Trophoblast cell (in vitro differentiated cells and primary cell): Measurements from ENCODE around the gene MZF1.

Experiments used
- DNase-seq, 2 donors: peaks; one replicate each; pipeline ENCODE4 v3.0.0-alpha.2; 2016
- H2AFZ ChIP-seq: 2 replicates; pipeline ENCODE4 v1.6.1; 2013; ENCODE audit warnings: low read length, moderate library complexity, mild to moderate bottlenecking; ENCODE audit not compliant: insufficient read depth, poor library complexity
- H2AK5ac ChIP-seq: 2 replicates; pipeline ENCODE4 v1.6.1; 2013; ENCODE audit warnings: mild to moderate bottlenecking, low read length
- H2BK120ac ChIP-seq: 2 replicates; pipeline ENCODE4 v1.6.1; 2013; ENCODE audit warnings: low read length, mild to moderate bottlenecking, moderate library complexity; ENCODE audit not compliant: insufficient read depth, poor library complexity
- H2BK12ac ChIP-seq: 2 replicates; pipeline ENCODE4 v1.6.1; 2013; ENCODE audit warnings: mild to moderate bottlenecking, low read length, moderate library complexity
- H2BK5ac ChIP-seq: 2 replicates; pipeline ENCODE4 v1.6.1; 2013; ENCODE audit warnings: low read length, low read depth, moderate library complexity, mild to moderate bottlenecking; ENCODE audit not compliant: poor library complexity
- H3K14ac ChIP-seq: 2 replicates; pipeline ENCODE4 v1.6.1; 2013; ENCODE audit warnings: mild to moderate bottlenecking, low read length
- H3K18ac ChIP-seq: 2 replicates; pipeline ENCODE4 v1.6.1; 2013; ENCODE audit warnings: mild to moderate bottlenecking, low read length
- H3K23ac ChIP-seq: 2 replicates; pipeline ENCODE4 v1.6.1; 2013; ENCODE audit warnings: low read length
- H3K27ac ChIP-seq: 2 replicates; pipeline ENCODE4 v1.5.1; 2013; ENCODE audit warnings: low read depth, mild to moderate bottlenecking, inconsistent platforms, low read length, moderate library complexity
- H3K27me3 ChIP-seq: 2 replicates; pipeline ENCODE4 v1.6.1; 2013; ENCODE audit warnings: inconsistent platforms, mild to moderate bottlenecking, low read length, moderate library complexity; ENCODE audit not compliant: insufficient read depth
- H3K36me3 ChIP-seq, 2 experiments: 1 replicate in 1 of 2; 2 replicates in 1 of 2; pipeline ENCODE4 v1.6.1; 2013; ENCODE audit warnings: low read length in 2 of 2, mild to moderate bottlenecking in 2 of 2, moderate library complexity in 1 of 2; ENCODE audit not compliant: insufficient read depth in 2 of 2, control insufficient read depth in 1 of 2
- H3K4ac ChIP-seq: 2 replicates; pipeline ENCODE4 v1.6.1; 2013; ENCODE audit warnings: low read depth, mild to moderate bottlenecking, low read length, moderate library complexity
- H3K4me1 ChIP-seq, 2 experiments: 1 replicate in 1 of 2; 2 replicates in 1 of 2; pipeline ENCODE4 v1.6.1; 2013; ENCODE audit warnings: low read length in 2 of 2, mild to moderate bottlenecking in 2 of 2, moderate library complexity in 1 of 2; ENCODE audit not compliant: insufficient read depth in 2 of 2, control insufficient read depth in 1 of 2
- H3K4me2 ChIP-seq: 2 replicates; pipeline ENCODE4 v1.6.1; 2013; ENCODE audit warnings: inconsistent platforms, mild to moderate bottlenecking, low read length, moderate library complexity
- H3K4me3 ChIP-seq: 2 replicates; pipeline ENCODE4 v1.5.1; 2013; ENCODE audit warnings: mild to moderate bottlenecking, low read depth, low read length, inconsistent platforms
- H3K79me1 ChIP-seq: one replicate; pipeline ENCODE4 v1.6.1; 2013; ENCODE audit warnings: low read length
- H3K79me2 ChIP-seq: 2 replicates; pipeline ENCODE4 v1.6.1; 2013; ENCODE audit warnings: low read length, mild to moderate bottlenecking; ENCODE audit not compliant: control insufficient read depth, insufficient read depth, poor library complexity
- H3K9ac ChIP-seq: 2 replicates; pipeline ENCODE4 v1.6.1; 2013; ENCODE audit warnings: mild to moderate bottlenecking, low read length
- H3K9me3 ChIP-seq: 2 replicates; pipeline ENCODE4 v1.6.1; 2013; ENCODE audit warnings: low read depth, mild to moderate bottlenecking, control low read depth, inconsistent platforms, low read length; ENCODE audit not compliant: insufficient read depth
- H4K12ac ChIP-seq: 2 replicates; pipeline ENCODE4 v1.6.1; 2013; ENCODE audit warnings: low read depth, mild to moderate bottlenecking, low read length, moderate library complexity
- H4K8ac ChIP-seq: 2 replicates; pipeline ENCODE4 v1.6.1; 2013; ENCODE audit warnings: low read depth, mild to moderate bottlenecking, low read length, moderate library complexity
- H4K91ac ChIP-seq: one replicate; pipeline ENCODE4 v1.6.1; 2013; ENCODE audit warnings: low read depth, mild to moderate bottlenecking, low read length, moderate library complexity
- WGBS: extraction: QIAGEN DNeasy Blood & Tissue Kit; methylation state at CpG from one replicate; pipeline ENCODE4 v1.1.7; 2013; ENCODE audit warnings: missing lambda C conversion rate; ENCODE audit not compliant: insufficient read length, insufficient coverage; ENCODE audit errors: extremely low coverage; 5-methylcytosine and 5-hydroxymethylcytosine counted together

Gene MZF1

DNA sequence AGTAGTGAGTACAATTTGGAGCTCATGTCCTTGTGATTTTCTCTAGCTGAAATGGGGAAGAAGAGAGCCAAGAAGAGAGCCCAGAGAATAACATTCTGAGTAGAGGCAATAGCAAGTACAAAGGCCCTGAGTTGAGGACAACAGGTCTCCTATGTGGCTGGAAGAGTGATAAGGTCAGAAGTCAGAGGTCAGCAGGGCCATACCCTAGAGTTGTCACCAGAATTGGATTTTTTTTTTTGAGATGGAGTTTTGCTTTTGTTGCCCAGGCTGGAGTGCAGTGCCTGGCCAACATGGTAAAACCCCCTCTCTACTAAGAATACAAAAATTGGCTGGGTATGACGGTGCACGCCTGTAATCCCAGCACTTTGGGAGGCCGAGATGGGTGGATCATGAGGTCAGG, 37.3 kb downstream of the MZF1 start:
- H3K4ac ChIP-seq = no peak overlapping the region
- H3K4me3 ChIP-seq = no peak overlapping the region
- no peak overlapping the region for H3K27ac ChIP-seq
- no peak overlapping the region for H4K12ac ChIP-seq
- H3K36me3 ChIP-seq = no peaks in the 10 kb centered on the region
- WGBS = no CpG with 5 or more reads among the region's 3 CpGs
- H3K14ac ChIP-seq = no peak overlapping the region
- peaks cover 0 to 6% of the 10 kb centered on the region in 2 experiments for H3K4me1 ChIP-seq
- no peak overlapping the region for H3K4me2 ChIP-seq
- no peak overlapping the region for H2AK5ac ChIP-seq
- no peak overlapping the region for H3K23ac ChIP-seq
- H2BK12ac ChIP-seq = no peak overlapping the region
- no peak overlapping the region for H4K8ac ChIP-seq
- no peak overlapping the region for H3K18ac ChIP-seq
- no peak overlapping the region for H2BK120ac ChIP-seq
- no peak overlapping the region for H3K9ac ChIP-seq
- peaks cover 7% of the 10 kb centered on the region for H3K79me1 ChIP-seq
- no peak for DNase-seq
- peaks cover 2% of the 10 kb centered on the region for H3K9me3 ChIP-seq
- no peak overlapping the region for H4K91ac ChIP-seq
- H3K27me3 ChIP-seq = peaks cover 4% of the 10 kb centered on the region
- peaks cover 3% of the 10 kb centered on the region for H3K79me2 ChIP-seq
- no peak overlapping the region for H2AFZ ChIP-seq
- no peak overlapping the region for H2BK5ac ChIP-seq

DNA sequence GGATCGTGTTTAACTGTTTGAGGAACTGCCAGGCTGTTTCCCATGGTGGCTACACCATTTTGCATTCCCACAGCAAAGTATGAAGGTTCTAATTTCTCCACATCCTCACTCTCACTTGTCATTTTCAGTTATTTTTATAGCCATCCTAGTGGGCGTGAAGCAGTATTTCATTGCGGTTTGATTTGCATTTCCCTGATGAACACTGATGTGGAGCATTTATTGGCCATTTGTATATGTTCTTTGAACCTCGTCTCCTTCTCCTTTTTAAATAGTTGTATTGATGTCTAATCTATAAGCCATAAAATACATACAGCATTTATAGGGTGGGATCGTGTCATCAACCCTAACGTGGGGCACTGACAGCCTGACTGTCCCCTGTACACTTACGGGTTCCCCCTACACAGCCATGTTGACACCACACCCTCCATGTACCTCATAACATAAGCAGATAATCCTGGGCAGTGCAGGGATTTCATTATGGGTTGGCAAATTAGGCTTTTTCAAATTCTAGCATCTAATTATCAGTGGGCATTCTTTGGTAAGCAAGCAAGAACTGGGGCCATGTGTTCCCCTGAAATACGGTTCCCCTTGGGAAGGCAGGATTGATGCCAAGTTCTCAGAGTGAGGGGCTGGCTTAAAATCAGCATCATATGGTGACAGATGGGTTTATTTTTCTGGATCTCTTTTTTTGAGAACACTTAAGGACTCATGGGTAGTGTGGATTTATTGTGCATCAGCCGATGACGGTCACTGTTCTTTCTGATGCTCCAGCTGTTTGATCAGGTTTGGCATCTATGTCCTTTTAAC, 41.9 kb downstream of the MZF1 start:
- Histone ChIP-seq H3K9me3 (peaks cover 3% of the 10 kb centered on the region), H3K27me3 (no peaks in the 10 kb centered on the region), H3K4me3 (no peak overlapping the region), H3K79me1 (no peaks in the 10 kb centered on the region), H2AK5ac (no peak overlapping the region), H2BK5ac (no peak overlapping the region), H3K18ac (no peak overlapping the region), H2BK120ac (no peak overlapping the region), H4K91ac (no peak overlapping the region), H3K4ac (no peak overlapping the region), H2AFZ (no peak overlapping the region), H4K12ac (no peak overlapping the region), H3K79me2 (no peaks in the 10 kb centered on the region), H3K9ac (no peak overlapping the region), H3K23ac (no peak overlapping the region), H4K8ac (no peak overlapping the region), H3K36me3 (no peaks in the 10 kb centered on the region), H3K4me2 (no peak overlapping the region), H2BK12ac (no peak overlapping the region), H3K14ac (no peak overlapping the region), H3K27ac (no peak overlapping the region), H3K4me1 (no peaks in the 10 kb centered on the region)
- no CpG with 5 or more reads among the region's 10 CpGs for WGBS
- no peak for DNase-seq

DNA sequence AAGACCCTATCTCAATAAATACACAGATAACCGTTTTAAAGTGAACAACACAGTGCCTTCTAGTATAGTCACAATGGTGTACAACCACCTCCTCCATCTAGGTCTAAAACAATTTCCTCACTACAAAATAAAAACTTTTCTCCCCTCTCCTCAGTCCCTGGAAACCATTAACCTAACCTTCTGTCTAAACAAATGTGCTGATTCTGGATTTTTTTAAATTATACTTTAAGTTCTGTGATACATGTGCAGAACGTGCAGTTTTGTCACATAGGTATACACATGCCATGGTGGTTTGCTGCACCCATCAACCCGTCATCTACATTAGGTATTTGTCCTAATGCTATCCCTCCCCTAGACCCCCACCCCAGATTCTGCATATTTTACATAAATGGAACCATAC, 43.7 kb downstream of the MZF1 start:
- H3K4me3 ChIP-seq = no peak overlapping the region
- H3K4me2 ChIP-seq = no peak overlapping the region
- H3K9me3 ChIP-seq = peaks cover 3% of the 10 kb centered on the region
- H3K9ac ChIP-seq = no peak overlapping the region
- no peak overlapping the region for H2AFZ ChIP-seq
- no peak overlapping the region for H3K18ac ChIP-seq
- no peak overlapping the region for H2BK5ac ChIP-seq
- H3K79me1 ChIP-seq = no peaks in the 10 kb centered on the region
- no peak overlapping the region for H3K27ac ChIP-seq
- DNase-seq = no peak
- H3K14ac ChIP-seq = no peak overlapping the region
- WGBS = no CpG with 5 or more reads among the region's 3 CpGs
- H3K79me2 ChIP-seq = no peaks in the 10 kb centered on the region
- no peak overlapping the region for H4K91ac ChIP-seq
- no peaks in the 10 kb centered on the region for H3K27me3 ChIP-seq
- H3K36me3 ChIP-seq = no peaks in the 10 kb centered on the region
- H2BK120ac ChIP-seq = no peak overlapping the region
- no peak overlapping the region for H3K23ac ChIP-seq
- no peak overlapping the region for H3K4ac ChIP-seq
- H4K8ac ChIP-seq = no peak overlapping the region
- H2BK12ac ChIP-seq = no peak overlapping the region
- H3K4me1 ChIP-seq = no peaks in the 10 kb centered on the region
- no peak overlapping the region for H4K12ac ChIP-seq
- no peak overlapping the region for H2AK5ac ChIP-seq

DNA sequence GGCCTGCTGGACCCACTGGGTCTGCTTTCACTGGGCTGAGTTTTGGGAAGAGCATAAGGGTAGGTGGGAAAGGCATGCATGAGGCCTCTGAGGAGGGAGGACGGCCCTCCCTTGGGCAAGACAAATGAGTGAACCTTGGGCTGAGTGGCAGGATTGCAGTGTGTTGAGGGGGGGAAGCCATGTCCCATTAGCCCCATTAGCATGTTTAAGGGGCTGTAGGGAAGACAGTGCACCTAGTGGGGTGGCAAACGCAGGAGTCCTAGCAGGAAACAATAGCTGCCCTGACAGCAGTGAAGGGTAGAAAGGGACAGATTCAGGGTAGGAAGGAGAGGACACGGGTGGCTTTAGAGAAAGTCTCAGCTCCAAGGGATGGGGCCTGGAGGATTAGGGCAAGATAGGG, 50.4 kb downstream of the MZF1 start:
- Histone ChIP-seq H3K4ac (no peak overlapping the region), H3K27ac (no peak overlapping the region), H4K91ac (no peak overlapping the region), H3K14ac (no peak overlapping the region), H2AFZ (no peak overlapping the region), H3K4me3 (peak overlapping the region; percentile 34), H3K4me2 (no peak overlapping the region), H2BK12ac (no peak overlapping the region), H3K36me3 (peaks cover 0 to under 1% of the 10 kb centered on the region in 2 experiments), H3K23ac (peak overlapping the region; percentile 5), H2AK5ac (no peak overlapping the region), H3K9ac (no peak overlapping the region), H4K12ac (no peak overlapping the region), H3K27me3 (no peaks in the 10 kb centered on the region), H3K79me1 (peaks cover 15% of the 10 kb centered on the region), H3K79me2 (peaks cover 15% of the 10 kb centered on the region), H2BK5ac (no peak overlapping the region), H3K9me3 (no peaks in the 10 kb centered on the region), H3K4me1 (peaks cover 8 to 9% of the 10 kb centered on the region in 2 experiments), H2BK120ac (no peak overlapping the region), H4K8ac (no peak overlapping the region), H3K18ac (no peak overlapping the region)
- DNase-seq = no peak
- no CpG with 5 or more reads among the region's 3 CpGs for WGBS
